HPDE6-E6E7 (cell line): ENCODE results near the gene CCNL2.
A peak's percentile ranks its signal among the peaks of the same experiment; 100 is the strongest.
"Not testable (repeated sequence)": the region's sequence is repeated elsewhere in the genome, so short reads cannot be mapped to it uniquely, and the experiment has no call there.

ENCODE experiments used
- DNase-seq: peaks from one replicate; pipeline ENCODE4 v3.0.0; 2011; ENCODE audit warnings: missing footprints; ENCODE audit errors: extremely low spot score

CCNL2 gene

DNA sequence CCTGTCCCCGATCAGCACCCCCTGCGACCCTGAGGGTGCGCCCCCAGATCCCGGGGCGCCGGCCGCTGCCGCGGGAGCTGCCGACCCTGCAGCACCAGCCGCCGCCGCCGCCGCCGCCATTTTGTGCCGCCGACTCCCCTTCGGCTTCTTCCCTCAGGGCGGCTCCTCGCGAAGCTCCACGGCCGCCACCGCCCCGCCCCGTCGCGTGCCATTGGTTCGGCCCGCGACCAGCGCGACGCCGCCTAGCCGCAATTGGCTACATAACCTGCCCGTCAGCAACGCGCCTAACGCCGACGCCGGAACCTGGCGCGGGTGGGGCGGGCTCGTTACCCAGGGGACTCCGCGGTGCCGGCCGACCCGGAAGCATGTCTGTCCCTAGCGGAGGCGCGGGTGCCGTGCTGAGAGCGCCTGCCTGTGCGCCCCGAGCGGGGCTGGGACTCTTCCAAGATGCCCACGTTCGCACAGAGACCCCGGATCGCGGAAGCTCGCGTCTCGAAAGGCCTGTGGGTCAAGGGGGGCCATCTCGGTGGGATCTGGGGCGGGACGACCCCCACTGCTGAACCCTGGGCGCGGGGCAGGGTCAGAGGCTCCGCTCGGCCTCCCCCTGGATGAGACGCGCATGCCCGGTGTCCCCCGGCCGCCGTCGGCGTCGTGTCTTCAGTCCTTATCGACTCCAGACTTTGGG, at the start of gene CCNL2:
Gene CCNL2 (minus strand): TSS at position 149 of the 685 bp plus-strand sequence. CDS start 29 bp downstream, at position 120.
- peak; percentile 96 for DNase-seq

DNA sequence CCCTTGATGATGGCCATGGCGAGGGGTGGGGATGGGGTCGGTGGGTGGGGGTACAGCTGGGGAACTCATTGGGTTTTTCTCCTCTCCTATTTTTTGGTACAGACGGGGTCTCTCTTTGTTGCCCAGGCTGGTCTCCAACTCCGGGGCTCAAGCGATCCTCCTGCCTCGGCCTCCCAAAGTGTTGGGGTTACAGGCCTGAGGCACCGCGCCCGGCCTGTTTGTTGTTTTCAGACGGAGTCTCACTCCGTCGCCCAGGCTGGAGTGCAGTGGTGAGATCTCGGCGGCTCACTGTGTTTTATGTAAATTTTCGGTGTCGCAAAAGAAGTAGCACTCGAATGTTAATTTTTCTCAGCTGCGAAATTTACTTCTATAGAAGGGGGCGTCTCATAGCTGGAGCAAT, 47.5 kb upstream of the CCNL2 start:
- DNase-seq = not testable (repeated sequence)

DNA sequence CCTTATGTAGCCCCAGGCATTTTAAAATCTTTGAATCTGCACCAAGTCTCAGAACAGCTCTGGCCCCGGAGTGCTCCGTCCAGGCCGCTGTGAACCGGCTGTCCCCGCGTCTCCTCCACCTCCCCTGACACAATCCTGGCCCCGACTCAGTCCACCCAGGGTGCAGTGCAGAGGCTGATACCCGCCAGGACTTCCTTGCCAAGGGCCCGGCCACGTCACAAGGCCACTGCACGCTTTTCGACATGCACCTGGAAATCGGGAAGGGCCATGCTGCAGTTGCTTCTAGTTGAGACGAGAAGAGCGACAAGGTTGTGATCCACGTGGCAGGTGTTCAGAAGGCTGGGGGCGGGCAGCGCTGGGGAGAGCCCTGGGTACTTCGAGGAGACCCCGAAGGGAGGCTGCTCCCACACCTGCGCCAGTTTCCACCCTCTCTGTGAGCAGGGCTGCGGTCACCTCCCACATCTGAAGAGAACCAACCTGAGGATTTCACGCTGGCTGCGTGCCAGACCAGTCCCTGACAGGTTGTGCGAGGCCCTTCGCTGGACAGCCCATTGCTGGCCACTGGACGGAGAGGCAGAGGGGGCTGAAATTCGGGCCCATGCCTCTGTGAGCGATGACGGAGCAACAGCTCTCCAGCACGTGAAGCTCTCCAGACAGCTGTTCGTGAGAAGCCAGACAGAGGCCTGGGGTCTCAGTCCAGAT, 43.1 kb upstream of the CCNL2 start:
- no peak for DNase-seq

DNA sequence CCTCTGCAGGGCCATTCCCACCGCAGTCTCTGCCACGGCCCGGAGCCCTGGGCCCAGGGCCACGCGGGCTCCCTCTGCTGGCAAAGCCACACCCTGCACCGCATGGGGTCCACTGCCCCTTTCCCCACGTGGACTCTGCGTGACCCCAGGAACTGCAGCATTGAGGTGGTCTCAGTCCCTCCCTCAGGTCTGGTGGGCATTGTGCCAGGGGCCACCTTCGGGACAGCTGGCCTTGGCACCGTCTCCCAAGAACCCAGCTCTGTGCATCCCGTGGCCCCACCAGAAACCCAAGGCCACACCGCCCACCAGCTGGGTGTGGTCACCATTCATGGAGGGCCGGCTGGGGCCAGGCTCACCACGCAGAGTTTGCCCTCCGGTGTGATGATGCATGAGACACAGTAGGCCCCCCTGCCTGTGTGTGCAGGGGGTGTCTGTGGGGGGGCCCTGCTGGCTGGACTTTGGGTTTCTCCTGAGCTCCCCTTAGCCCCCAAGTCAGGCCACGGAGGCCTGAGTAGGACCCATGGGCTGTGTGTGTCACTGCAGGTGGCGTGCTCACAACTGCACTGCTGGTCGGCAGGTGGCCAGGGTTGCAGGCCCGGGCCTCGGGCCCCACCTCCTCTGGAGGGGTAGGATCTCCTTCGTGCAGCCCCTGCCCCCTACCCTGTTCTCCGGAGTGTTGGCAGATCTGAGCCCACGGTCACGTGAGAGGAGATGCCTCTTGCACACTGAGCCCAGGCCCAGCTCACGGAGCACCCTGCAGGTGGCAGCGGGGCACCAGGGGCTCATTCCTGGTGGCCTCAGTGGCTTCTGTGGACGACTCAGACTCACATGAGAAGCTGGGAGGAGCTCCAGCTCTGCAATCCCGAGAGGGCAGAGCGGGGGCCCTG, 42.1 kb upstream of the CCNL2 start:
- peak; percentile 78 for DNase-seq

DNA sequence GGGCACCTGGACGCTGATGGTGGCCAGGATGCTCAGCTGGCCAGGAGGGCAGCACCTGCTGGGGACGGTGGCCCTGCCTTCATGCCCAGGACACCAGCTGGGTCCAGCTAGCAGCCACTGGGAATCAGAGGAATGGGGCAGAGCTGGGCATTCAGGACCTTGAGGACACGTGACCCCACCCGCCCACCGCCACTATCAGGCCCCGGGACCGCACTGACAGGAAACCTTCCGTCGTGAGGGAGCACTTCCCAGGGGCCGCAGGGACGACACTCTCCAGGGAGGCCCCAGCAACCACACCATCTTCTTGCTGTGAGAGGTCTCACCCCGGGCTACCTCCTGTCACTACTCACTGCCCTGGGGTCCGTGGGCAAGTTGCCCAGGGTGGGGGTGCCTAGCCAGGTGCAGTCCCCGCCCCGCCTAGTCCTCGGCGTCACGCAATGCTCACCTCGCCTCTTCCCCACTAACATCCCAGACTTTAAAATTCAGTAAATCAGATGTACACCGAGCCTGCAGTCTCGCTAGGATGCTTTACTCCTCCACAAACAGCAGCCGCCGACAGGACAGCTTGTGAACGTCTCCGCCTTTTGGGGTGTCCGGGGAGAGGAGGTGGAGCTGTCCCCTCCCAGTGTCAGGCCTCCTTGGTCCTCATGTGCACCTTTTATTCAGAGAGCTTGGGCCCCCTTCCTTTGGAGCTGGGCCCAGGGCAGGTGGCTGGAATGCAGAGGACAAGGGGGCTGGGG, 41.3 kb upstream of the CCNL2 start:
- no peak for DNase-seq

DNA sequence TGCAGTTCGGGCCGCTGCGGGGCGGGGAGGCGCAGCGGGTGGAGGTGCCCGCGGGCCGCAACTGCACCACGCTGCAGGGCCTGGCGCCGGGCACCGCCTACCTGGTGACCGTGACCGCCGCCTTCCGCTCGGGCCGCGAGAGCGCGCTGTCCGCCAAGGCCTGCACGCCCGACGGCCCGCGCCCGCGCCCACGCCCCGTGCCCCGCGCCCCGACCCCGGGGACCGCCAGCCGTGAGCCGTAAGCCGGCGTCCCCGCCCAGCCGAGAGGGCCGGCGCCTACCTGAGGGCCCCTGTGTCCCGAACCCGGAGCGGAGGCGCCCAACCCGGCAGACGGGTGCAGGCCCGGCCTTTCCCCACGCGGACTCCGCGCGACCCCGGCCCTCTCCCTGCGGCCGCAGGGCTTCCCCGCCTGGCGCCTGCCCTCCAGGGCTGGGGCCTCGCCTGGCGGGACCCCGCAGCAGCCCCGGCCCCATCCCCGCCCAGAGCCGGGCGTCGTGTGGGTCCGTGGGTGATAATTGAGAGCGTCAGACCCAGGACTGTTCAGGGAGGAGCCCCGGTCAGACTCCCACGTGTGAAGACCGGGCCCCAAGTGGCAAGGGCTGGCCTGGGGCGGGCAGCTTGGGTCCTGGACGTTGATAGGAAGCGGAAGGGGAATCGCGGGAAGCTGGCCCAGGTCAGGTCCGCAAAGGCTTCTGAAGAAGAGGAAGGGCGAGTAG, 40.6 kb upstream of the CCNL2 start:
- no peak for DNase-seq

DNA sequence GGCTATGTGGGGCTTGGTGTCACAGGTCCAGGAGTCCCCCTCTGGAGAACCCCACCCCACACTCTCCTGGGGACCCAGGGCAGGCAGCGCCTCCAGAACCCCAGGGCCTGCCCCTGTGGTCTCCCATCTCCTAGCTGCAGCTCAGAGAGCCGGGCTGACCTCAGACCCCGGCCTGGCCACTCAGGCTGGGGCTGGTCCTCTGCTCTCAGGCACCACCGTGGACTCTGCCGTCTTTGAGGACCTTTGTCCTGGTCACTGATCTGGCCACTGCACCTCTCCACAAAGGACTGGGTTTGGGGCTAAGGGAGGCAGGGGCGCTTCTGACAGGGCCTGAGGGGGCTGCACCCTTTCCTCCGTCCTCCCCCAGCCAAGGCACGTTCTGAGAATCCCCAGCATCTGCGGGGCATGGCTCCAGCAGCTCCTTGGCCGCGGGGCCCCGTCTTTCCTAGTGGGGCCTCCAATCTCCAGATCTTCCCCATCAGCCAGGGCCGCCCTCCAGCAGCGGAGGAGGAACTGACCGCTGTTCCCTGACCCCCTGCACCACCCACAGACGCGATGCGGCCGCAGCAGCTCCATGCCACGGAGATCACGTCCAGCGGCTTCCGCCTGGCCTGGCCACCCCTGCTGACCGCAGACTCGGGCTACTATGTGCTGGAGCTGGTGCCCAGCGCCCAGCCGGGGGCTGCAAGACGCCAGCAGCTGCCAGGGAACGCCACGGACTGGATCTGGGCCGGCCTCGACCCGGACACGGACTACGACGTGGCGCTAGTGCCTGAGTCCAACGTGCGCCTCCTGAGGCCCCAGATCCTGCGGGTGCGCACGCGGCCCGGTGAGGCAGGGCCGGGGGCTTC, 39.6 kb upstream of the CCNL2 start:
- DNase-seq = no peak

DNA sequence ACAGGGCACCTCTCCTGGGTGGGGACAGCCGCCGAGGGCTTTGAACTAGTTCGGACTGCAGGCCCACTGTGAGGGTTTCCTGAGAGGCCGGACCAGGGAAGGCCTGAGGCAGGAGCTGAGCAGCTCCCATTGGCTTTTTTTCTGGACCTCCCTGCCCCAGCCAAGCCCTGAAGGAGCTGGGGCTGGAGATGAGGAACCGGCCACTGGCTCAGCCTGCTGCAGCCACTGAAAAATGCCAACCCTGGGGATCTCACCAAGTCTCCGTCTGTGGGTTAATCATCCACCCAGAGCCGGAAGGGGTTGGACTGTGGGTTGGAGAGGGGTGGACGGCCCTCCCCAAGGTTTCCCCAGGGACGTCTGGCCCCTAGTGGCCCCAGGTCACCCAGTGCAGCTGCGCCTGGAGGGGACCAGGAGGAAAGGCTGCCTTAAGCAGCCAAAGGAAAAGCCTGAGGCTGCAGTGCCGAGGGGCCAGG, 38.8 kb upstream of the CCNL2 start:
- no peak for DNase-seq

DNA sequence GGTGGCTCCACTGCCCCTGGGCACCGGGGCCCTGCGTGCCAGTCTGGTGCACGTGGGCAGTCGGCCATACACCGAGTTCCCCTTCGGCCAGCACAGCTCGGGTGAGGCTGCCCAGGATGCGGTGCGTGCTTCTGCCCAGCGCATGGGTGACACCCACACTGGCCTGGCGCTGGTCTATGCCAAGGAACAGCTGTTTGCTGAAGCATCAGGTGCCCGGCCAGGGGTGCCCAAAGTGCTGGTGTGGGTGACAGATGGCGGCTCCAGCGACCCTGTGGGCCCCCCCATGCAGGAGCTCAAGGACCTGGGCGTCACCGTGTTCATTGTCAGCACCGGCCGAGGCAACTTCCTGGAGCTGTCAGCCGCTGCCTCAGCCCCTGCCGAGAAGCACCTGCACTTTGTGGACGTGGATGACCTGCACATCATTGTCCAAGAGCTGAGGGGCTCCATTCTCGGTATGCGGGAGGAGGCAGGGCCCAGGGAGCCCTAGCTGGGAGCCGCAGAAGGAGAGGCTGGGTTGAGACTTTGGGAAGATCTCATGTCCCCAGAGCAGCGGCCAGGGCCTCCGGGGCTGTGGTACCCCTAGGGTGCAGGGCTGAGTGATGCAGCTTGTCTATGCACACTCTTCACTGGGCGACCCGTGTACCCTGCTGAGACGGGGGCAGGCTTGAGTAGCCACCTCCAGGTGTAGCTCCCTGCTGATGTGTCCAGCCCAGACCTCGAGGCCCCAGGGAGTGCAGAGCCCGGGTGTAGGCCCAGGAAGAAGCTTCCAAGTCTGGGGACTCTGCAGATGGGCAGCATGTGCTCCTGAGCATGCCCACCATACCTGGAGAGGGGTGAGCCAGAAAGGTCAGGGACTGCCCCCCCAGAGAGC, 38.1 kb upstream of the CCNL2 start:
- DNase-seq = no peak

DNA sequence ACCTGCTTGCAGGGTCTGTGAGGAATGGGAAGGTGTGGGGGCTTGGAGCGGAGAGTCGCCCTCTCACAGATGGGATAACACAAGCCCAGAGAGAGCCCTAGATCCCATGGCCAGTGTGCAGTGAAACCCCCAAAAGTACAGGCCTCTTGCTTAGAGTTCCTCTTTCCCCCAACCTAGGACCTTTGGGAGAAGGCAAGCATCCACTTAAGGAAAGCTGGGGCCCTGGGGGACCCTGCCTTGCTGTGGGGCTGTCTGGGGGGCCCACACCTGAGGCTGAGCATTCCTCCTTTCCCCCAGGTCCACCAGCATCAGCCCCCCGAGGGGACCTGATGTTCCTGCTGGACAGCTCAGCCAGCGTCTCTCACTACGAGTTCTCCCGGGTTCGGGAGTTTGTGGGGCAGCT, 37.5 kb upstream of the CCNL2 start:
- no peak for DNase-seq

DNA sequence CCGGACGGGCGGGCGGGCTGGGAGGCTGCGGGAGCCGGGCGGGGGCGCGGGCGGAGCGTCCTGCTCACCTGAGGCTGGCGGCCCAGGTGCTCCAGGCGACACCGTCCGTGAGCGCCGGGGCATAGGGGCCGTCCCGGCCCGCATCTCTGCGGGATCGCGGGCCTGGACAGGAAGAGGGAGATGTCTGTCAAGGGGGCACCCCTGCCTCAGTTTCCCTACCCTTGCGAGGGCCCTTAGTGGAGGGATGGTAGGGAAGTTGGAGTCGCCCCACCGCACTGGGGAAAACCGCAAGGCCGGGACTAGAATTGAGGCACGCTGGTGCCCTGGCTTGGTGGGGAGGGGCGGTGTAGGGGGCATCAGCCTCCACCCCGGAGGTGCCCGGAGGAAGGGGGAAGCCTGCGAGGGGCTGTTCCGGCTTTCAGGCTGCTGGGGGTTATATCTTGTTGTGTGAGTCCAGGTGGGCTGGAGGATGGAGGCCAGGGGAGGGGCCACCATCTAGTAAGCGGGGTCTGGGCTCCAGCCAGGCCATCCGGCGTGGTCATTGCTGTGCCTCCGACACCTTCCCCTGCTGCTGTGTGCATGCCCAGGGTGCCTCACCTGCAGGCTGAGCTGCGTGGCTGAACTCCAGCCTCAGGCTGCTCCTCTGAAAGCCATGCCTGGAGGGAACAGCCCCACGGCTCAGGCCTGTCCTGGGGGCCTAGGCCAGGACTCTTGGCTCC, 36.9 kb upstream of the CCNL2 start:
- no peak for DNase-seq

DNA sequence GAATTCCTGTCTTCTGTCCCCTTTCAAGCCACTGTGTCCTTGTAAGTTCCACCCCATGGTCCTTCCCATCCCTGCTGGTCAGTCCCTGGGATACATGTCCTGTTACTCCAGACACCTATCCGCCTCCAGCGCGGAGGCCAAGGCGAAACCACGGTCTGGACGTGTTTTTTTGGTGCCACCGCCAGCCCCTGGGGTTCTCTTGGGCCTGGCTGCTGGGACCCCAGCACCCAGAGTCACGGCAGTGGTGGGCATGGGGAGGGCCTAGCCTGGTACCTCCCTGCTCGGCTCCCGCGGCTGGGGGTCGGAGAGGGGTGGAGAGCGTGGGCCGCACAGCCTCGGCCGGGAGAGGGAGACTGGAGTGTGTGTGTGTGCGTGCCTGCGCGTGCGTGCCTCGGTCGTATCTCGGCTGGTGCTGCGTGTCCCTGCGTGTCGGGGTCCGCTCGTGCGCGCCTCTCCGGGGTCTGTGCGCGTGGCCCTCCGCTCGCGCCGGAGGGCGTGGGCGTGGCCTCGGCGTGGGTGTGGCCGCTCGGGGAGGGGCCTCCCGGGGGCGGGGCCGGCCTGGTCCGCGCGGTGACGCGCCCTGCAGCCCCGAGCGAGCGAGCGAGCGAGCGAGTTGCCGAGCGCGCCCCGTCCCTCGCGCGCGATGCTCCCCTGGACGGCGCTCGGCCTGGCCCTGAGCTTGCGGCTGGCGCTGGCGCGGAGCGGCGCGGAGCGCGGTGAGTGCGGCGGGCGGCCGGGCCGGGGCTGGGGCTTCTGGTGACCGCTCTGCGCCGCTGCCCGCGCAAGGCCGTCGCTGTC, 36.2 kb upstream of the CCNL2 start, which contains the start of gene VWA1:
Gene VWA1 (plus strand): TSS at position 585 of the 798 bp plus-strand sequence. CDS start 59 bp downstream, at position 644.
- no peak for DNase-seq

DNA sequence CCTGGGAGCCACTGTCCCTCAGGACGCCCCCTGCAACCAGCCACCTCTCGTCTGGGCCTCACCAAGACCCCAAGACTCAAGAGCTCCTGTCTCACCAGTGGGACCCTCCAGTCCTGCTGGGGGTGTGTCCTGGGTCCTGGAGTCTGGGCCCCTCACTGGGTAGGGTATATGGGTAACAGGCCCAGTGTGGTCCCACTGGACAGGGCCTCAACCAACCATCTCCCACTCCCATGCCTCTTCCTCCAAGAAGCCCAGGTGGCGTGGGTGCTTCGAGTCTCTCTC, 35.6 kb upstream of the CCNL2 start:
- no peak for DNase-seq

DNA sequence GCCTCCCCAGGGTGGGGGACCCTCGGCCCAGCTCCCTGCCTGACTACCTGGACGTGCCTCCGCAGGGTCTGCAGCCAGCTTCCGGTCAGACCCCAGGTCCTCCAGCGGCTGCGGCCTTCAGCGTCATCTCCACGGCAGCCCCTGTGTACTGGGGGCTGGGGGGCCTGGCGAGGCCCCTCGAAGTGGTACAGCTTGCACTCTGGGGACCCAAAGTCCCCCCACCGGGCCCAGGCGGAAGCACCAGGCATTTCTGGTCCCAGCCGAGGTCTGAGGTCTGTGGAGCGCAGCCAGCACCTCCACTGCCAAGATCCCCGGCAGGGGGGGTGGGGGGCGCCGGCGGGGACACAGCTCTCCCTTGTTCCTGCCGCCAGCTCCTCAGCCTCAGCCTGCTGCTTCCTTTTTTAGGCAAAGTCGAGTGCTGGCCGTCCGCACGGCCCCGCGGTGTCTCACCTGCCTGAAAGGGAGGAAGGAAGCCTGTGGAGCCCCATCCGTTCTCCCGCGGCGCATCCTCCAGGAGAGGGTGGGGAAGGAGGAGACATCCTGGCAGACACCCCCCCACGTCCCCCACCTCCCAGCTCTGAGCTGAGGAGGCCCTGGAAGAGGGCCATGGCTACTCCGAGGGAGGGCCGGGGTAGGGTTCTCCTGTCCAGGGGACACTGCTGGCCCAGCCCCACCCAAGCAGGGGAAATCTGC, 35.1 kb upstream of the CCNL2 start:
- DNase-seq = no peak

DNA sequence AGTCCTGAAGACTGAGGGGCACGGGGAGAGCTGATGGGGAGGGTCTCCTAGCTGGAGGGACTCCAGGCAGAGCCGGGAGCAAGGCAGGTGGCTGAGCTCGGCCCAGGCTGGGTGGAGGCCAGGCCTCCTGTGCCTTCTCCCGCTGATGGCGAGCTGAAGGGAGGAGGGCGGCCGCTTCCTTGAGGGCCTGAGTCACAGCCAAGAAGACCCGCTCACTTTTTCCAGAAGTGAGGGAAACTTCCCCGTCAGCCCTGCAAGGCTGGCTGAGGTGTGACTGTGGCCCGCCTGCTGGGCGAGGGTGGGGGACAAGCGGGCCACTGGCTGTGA, 34.6 kb upstream of the CCNL2 start:
- no peak for DNase-seq

DNA sequence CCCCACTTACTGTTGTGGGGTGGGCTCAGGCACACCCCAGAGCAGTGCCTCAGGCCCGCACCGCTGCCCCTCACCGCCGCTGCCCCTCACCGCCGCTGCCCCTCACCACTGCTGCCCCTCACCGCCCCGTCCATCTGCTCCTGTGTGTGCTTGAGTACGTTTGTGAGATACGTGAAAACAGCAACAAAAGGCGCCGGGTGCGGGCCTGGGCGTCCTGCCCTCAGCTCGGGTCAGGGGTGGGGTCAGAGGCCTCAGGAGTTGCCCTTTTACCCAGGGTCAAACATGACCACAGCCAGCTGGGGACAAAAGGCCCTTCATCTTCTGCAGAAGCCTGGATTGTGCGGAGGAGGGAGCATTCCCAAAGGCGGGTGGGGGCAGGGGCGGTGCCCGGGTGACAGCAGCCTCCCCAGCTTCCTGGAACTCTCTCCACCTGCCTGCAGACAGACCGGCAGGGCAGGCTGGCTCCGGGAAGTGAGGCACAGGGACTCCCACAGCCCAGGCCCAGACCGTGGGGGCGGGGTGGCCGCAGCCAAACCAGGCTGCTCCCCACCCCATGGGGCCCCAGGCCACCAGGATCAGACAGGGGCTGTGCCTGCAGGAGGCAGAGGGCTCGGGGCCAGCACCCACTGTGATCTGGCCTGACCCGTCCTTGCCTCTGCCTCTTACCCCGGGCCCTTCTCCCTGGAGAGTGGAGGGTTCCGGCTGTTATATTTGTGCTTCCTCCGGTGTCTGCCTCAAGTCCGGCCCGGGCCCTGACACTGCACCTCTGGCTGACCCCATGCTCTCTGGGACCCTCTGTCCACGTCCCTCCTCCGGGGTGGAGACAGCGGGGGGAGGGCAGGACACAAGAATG, 34.0 kb upstream of the CCNL2 start:
- peak; percentile 84 for DNase-seq
